C4-2B (cell line): ENCODE data around the gene USP48.
"Not testable (repeated sequence)": the region's sequence is repeated elsewhere in the genome, so short reads cannot be mapped to it uniquely, and the experiment has no call there.

Experiments used
- H3K27ac ChIP-seq: fragments of 450-650 bp; 2 replicates; pipeline ENCODE4 v1.5.1; 2017
- CTCF ChIP-seq: fragments of 450-650 bp; conservative IDR thresholded peaks from 2 replicates; pipeline ENCODE4 v1.5.1; 2017; ENCODE audit warnings: mild to moderate bottlenecking
- ZFX ChIP-seq: fragments of 450-650 bp; IDR thresholded peaks from 2 replicates; pipeline ENCODE4 v1.6.1; 2017

USP48 gene

GRCh38 chr1:21778405-21778727 lies 4.6 kb downstream of the USP48 start:
- TF ChIP-seq CTCF (no peak), ZFX (no peak)
- no peak overlapping the region for H3K27ac ChIP-seq

GRCh38 chr1:21776925-21777324 lies 6.0 kb downstream of the USP48 start:
- not testable (repeated sequence) for H3K27ac ChIP-seq

GRCh38 chr1:21775985-21776562 lies 6.9 kb downstream of the USP48 start:
- H3K27ac ChIP-seq: no peak overlapping the region

GRCh38 chr1:21775550-21775914 lies 7.4 kb downstream of the USP48 start:
- TF ChIP-seq ZFX (no peak), CTCF (no peak)
- H3K27ac ChIP-seq: no peak overlapping the region

More at GRCh38 chr1:21775985-21776562, 6.9 kb downstream of the USP48 start:
- TF ChIP-seq ZFX: no peak

GRCh38 chr1:21774835-21775549 lies 8.0 kb downstream of the USP48 start:
- no peak for TF ChIP-seq ZFX
- TF ChIP-seq CTCF: no peak
- H3K27ac ChIP-seq: no peak overlapping the region

- TF ChIP-seq CTCF (no peak), ZFX (no peak)
- no peak overlapping the region for H3K27ac ChIP-seq
Observed at GRCh38 chr1:21773585-21773984, 9.4 kb downstream of the USP48 start.

GRCh38 chr1:21771672-21772071 lies 11.3 kb downstream of the USP48 start:
- not testable (repeated sequence) for H3K27ac ChIP-seq

- not testable (repeated sequence) for H3K27ac ChIP-seq
Observed at GRCh38 chr1:21770602-21771001, 12.3 kb downstream of the USP48 start.

GRCh38 chr1:21770201-21770600 lies 12.7 kb downstream of the USP48 start:
- TF ChIP-seq ZFX (no peak), CTCF (no peak)
- no peak overlapping the region for H3K27ac ChIP-seq

- H3K27ac ChIP-seq: not testable (repeated sequence)
Observed at GRCh38 chr1:21767106-21767505, 15.8 kb downstream of the USP48 start.
